ENCODE results near the gene ERMAP. TPM values are rescaled to one million over a fixed set of nuclear protein-coding genes. Genes with fewer than 3 reads are reported as not detected.

Gene ERMAP
- polyA plus RNA-seq, 2 donors = 5.1 to 5.8 TPM

GRCh38 chr1:42880384-42880783 lies 63.5 kb downstream of the ERMAP start:
- 68 to 75% methylated on average over 4 of the region's 4 CpGs for WGBS, 2 donors
- H3K4me1 ChIP-seq (ENCODE audit: control insufficient read depth in 2 of 2, insufficient read depth in 2 of 2, low read length in 1 of 2) = peaks cover 0 to 2% of the 10 kb centered on the region in 2 donors
- no peak overlapping the region for H3K27ac ChIP-seq (ENCODE audit: low read depth in 2 of 2, low read length in 1 of 2)
- H3K9me3 ChIP-seq (ENCODE audit: control insufficient read depth in 2 of 2, insufficient read depth in 1 of 2, low read depth in 1 of 2, low read length in 1 of 2) = no peaks in the 10 kb centered on the region
- H3K4me3 ChIP-seq (ENCODE audit: low read depth in 1 of 2, low read length in 2 of 2) = no peak overlapping the region
- no peaks in the 10 kb centered on the region for H3K27me3 ChIP-seq (ENCODE audit: control insufficient read depth in 1 of 2, insufficient read depth in 2 of 2, low read length in 2 of 2)
- H3K36me3 ChIP-seq (ENCODE audit: control insufficient read depth in 2 of 2, insufficient read depth in 2 of 2, low read length in 1 of 2) = no peaks in the 10 kb centered on the region

DNA sequence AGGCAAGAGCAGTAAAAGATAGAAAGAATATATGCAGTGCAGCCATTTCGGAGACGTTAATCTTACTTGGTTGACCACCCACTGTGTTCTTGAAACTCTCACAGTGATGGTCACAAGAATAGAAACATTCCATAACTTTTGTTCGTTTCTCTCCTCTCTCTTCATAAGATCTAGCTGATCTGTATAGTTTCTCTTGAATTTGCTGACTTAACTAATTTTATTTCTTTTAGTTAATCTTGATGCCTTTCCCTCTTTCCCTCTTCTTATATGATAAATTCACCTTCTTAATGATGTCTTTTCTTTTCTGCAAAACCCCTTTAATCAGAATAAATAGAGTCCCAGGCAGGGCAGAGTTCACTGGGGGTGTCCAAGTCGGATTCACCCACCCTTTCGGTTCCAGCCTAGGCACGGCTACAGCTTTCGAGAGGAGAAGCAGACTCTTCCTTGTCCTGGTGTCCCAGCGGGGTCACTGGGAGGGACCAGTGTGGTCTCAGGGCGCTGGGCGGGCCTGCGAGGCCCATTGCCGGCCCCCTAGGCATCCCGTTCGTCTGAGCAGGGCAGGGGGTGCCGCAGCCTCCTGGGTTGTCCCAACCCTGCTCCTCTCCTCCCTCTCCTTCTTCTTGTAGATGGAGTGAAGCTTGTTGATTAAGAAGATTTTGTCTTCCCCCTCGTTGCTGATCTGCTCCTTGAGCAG lies 69.3 kb downstream of the ERMAP start:
- Histone ChIP-seq H3K4me3 (ENCODE audit: low read depth in 1 of 2, low read length in 2 of 2) (no peak overlapping the region), H3K9me3 (ENCODE audit: control insufficient read depth in 2 of 2, insufficient read depth in 1 of 2, low read depth in 1 of 2, low read length in 1 of 2) (no peaks in the 10 kb centered on the region), H3K4me1 (ENCODE audit: control insufficient read depth in 2 of 2, insufficient read depth in 2 of 2, low read length in 1 of 2) (no peaks in the 10 kb centered on the region), H3K36me3 (ENCODE audit: control insufficient read depth in 2 of 2, insufficient read depth in 2 of 2, low read length in 1 of 2) (no peaks in the 10 kb centered on the region), H3K27me3 (ENCODE audit: control insufficient read depth in 1 of 2, insufficient read depth in 2 of 2, low read length in 2 of 2) (no peaks in the 10 kb centered on the region), H3K27ac (ENCODE audit: low read depth in 2 of 2, low read length in 1 of 2) (no peak overlapping the region)
- WGBS, 2 donors = 81 to 85% methylated on average over 16 of the region's 16 CpGs

GRCh38 chr1:42886800-42887199 lies 69.9 kb downstream of the ERMAP start:
- Histone ChIP-seq H3K36me3 (ENCODE audit: control insufficient read depth in 2 of 2, insufficient read depth in 2 of 2, low read length in 1 of 2) (no peaks in the 10 kb centered on the region), H3K27me3 (ENCODE audit: control insufficient read depth in 1 of 2, insufficient read depth in 2 of 2, low read length in 2 of 2) (no peaks in the 10 kb centered on the region), H3K9me3 (ENCODE audit: control insufficient read depth in 2 of 2, insufficient read depth in 1 of 2, low read depth in 1 of 2, low read length in 1 of 2) (no peaks in the 10 kb centered on the region), H3K4me3 (ENCODE audit: low read depth in 1 of 2, low read length in 2 of 2) (no peak overlapping the region), H3K4me1 (ENCODE audit: control insufficient read depth in 2 of 2, insufficient read depth in 2 of 2, low read length in 1 of 2) (no peaks in the 10 kb centered on the region), H3K27ac (ENCODE audit: low read depth in 2 of 2, low read length in 1 of 2) (no peak overlapping the region)
- WGBS, 2 donors = 76 to 80% methylated on average over 21 of the region's 21 CpGs

DNA sequence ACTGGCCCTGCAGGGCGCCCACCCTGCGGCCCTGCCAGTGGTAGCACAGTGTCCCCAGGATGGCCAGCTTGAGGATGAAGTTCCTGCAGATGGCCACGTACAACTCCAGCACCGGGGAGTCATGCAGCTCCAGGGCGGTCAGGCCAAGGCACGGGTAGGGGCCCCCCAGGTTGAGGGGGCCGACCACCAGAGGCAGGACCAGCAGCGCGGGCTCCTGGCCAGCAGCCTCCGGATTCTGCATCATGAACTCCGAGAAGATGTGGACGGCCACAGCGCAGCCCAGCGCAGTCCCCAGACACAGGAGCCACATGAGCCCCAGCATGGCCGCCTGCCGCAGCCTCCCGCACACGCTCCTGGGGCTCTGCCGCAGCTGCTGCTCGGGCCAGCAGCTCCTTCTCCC lies 70.4 kb downstream of the ERMAP start:
- Histone ChIP-seq H3K4me1 (ENCODE audit: control insufficient read depth in 2 of 2, insufficient read depth in 2 of 2, low read length in 1 of 2) (no peaks in the 10 kb centered on the region), H3K9me3 (ENCODE audit: control insufficient read depth in 2 of 2, insufficient read depth in 1 of 2, low read depth in 1 of 2, low read length in 1 of 2) (no peaks in the 10 kb centered on the region), H3K36me3 (ENCODE audit: control insufficient read depth in 2 of 2, insufficient read depth in 2 of 2, low read length in 1 of 2) (no peaks in the 10 kb centered on the region), H3K27ac (ENCODE audit: low read depth in 2 of 2, low read length in 1 of 2) (no peak overlapping the region), H3K4me3 (ENCODE audit: low read depth in 1 of 2, low read length in 2 of 2) (no peak overlapping the region), H3K27me3 (ENCODE audit: control insufficient read depth in 1 of 2, insufficient read depth in 2 of 2, low read length in 2 of 2) (no peaks in the 10 kb centered on the region)
- 95% methylated on average over 20 of the region's 20 CpGs for WGBS, 2 donors

GRCh38 chr1:42888013-42888633 lies 71.2 kb downstream of the ERMAP start:
- H3K27ac ChIP-seq (ENCODE audit: low read depth in 2 of 2, low read length in 1 of 2) = no peak overlapping the region
- H3K36me3 ChIP-seq (ENCODE audit: control insufficient read depth in 2 of 2, insufficient read depth in 2 of 2, low read length in 1 of 2) = no peaks in the 10 kb centered on the region
- H3K9me3 ChIP-seq (ENCODE audit: control insufficient read depth in 2 of 2, insufficient read depth in 1 of 2, low read depth in 1 of 2, low read length in 1 of 2) = no peaks in the 10 kb centered on the region
- H3K4me1 ChIP-seq (ENCODE audit: control insufficient read depth in 2 of 2, insufficient read depth in 2 of 2, low read length in 1 of 2) = no peaks in the 10 kb centered on the region
- H3K4me3 ChIP-seq (ENCODE audit: low read depth in 1 of 2, low read length in 2 of 2) = no peak overlapping the region
- no peaks in the 10 kb centered on the region for H3K27me3 ChIP-seq (ENCODE audit: control insufficient read depth in 1 of 2, insufficient read depth in 2 of 2, low read length in 2 of 2)
- 92 to 93% methylated on average over 31 of the region's 31 CpGs for WGBS, 2 donors

DNA sequence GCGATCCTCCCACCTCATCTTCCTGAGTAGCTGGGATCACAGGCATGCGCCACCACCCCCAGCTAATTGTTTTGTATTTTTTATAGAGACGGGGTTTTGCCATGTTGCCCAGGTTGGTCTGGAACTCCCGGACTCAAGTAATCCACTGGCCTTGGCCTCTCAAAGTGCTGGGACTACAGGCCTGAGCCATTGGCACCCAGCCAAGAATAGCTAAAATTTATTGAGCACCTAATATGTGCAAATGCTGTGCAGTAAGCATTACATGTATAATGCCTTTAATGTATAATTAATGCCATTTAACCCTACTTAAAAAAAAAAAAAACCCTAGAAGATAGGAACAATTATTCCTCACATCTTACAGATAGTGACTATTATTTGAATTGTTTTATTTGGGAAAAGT lies 72.3 kb downstream of the ERMAP start:
- Histone ChIP-seq H3K27me3 (ENCODE audit: control insufficient read depth in 1 of 2, insufficient read depth in 2 of 2, low read length in 2 of 2) (no peaks in the 10 kb centered on the region), H3K4me1 (ENCODE audit: control insufficient read depth in 2 of 2, insufficient read depth in 2 of 2, low read length in 1 of 2) (no peaks in the 10 kb centered on the region), H3K4me3 (ENCODE audit: low read depth in 1 of 2, low read length in 2 of 2) (no peak overlapping the region), H3K27ac (ENCODE audit: low read depth in 2 of 2, low read length in 1 of 2) (no peak overlapping the region), H3K36me3 (ENCODE audit: control insufficient read depth in 2 of 2, insufficient read depth in 2 of 2, low read length in 1 of 2) (no peaks in the 10 kb centered on the region), H3K9me3 (ENCODE audit: control insufficient read depth in 2 of 2, insufficient read depth in 1 of 2, low read depth in 1 of 2, low read length in 1 of 2) (no peaks in the 10 kb centered on the region)
- 83 to 96% methylated on average over 4 of the region's 4 CpGs for WGBS, 2 donors

GRCh38 chr1:42891465-42892138 lies 74.7 kb downstream of the ERMAP start:
- H3K27me3 ChIP-seq (ENCODE audit: control insufficient read depth in 1 of 2, insufficient read depth in 2 of 2, low read length in 2 of 2) = no peaks in the 10 kb centered on the region
- H3K27ac ChIP-seq (ENCODE audit: low read depth in 2 of 2, low read length in 1 of 2) = no peak overlapping the region
- 61 to 65% methylated on average over 5 of the region's 5 CpGs for WGBS, 2 donors
- no peaks in the 10 kb centered on the region for H3K9me3 ChIP-seq (ENCODE audit: control insufficient read depth in 2 of 2, insufficient read depth in 1 of 2, low read depth in 1 of 2, low read length in 1 of 2)
- no peaks in the 10 kb centered on the region for H3K4me1 ChIP-seq (ENCODE audit: control insufficient read depth in 2 of 2, insufficient read depth in 2 of 2, low read length in 1 of 2)
- H3K4me3 ChIP-seq (ENCODE audit: low read depth in 1 of 2, low read length in 2 of 2) = no peak overlapping the region
- no peaks in the 10 kb centered on the region for H3K36me3 ChIP-seq (ENCODE audit: control insufficient read depth in 2 of 2, insufficient read depth in 2 of 2, low read length in 1 of 2)

Other genes with a start within 250 kb of the ERMAP start
- gene PPIH, start 158.7 kb upstream of the ERMAP start, polyA plus RNA-seq = 10 to 100 TPM; 44.9 to 48.9 TPM
- 100 to 1,000 TPM; 381 to 428 TPM for gene YBX1, start 134.7 kb upstream of the ERMAP start, polyA plus RNA-seq
- under 1 TPM in 1 of 2 donors, not detected in 1; 0.04 TPM for gene CLDN19, start 76.9 kb upstream of the ERMAP start, polyA plus RNA-seq
- gene P3H1, start 50.1 kb upstream of the ERMAP start, polyA plus RNA-seq = 10 to 100 TPM in 1 of 2 donors, 1 to 10 TPM in 1; 6.4 to 11.4 TPM
- 1 to 10 TPM; 2.5 to 3.8 TPM for gene C1orf50, start 49.9 kb upstream of the ERMAP start, polyA plus RNA-seq
- under 1 TPM; 0.01 to 0.04 TPM for gene TMEM269, start 32.1 kb upstream of the ERMAP start, polyA plus RNA-seq
- 10 to 100 TPM; 13.3 to 16.7 TPM for gene SVBP, start 275 bp downstream of the ERMAP start, polyA plus RNA-seq
- gene ZNF691, start 29.5 kb downstream of the ERMAP start, polyA plus RNA-seq = 1 to 10 TPM; 4.4 to 5.7 TPM
- 100 to 1,000 TPM in 1 of 2 donors, 10 to 100 TPM in 1; 70.3 to 115 TPM for gene SLC2A1, start 141.7 kb downstream of the ERMAP start, polyA plus RNA-seq

Measured in esophagus (tissue), 2 donors.